Fibroblast of upper back skin (primary cell): ENCODE data around the gene GUCY2F.

Source experiments
- DNase-seq: peaks from one replicate; pipeline ENCODE4 v3.0.0-alpha.2; 2013

The GUCY2F gene

GRCh38 chrX:109481986-109482385 lies at the start of gene GUCY2F:
Gene GUCY2F (minus strand): TSS chrX:109482086. CDS start chrX:109475936, 6,150 bp downstream.
- DNase-seq = no peak

GRCh38 chrX:109519001-109519400 lies 37.1 kb upstream of the GUCY2F start:
- DNase-seq = no peak

GRCh38 chrX:109511113-109511512 lies 29.2 kb upstream of the GUCY2F start:
- no peak for DNase-seq

GRCh38 chrX:109508915-109509314 lies 27.0 kb upstream of the GUCY2F start:
- no peak for DNase-seq

GRCh38 chrX:109501176-109501575 lies 19.3 kb upstream of the GUCY2F start:
- no peak for DNase-seq

GRCh38 chrX:109498434-109498833 lies 16.5 kb upstream of the GUCY2F start:
- no peak for DNase-seq

- no peak for DNase-seq
Measured at GRCh38 chrX:109489174-109489573, 7.3 kb upstream of the GUCY2F start.

- no peak for DNase-seq
Measured at GRCh38 chrX:109487640-109488039, 5.8 kb upstream of the GUCY2F start.

GRCh38 chrX:109485470-109486340 lies 3.8 kb upstream of the GUCY2F start:
- DNase-seq = peak; percentile 62

- no peak for DNase-seq
Measured at GRCh38 chrX:109484886-109485285, 3.0 kb upstream of the GUCY2F start.

- peak; percentile 61 for DNase-seq
Measured at GRCh38 chrX:109475174-109475891, 6.6 kb downstream of the GUCY2F start.

GRCh38 chrX:109472939-109473735 lies 8.7 kb downstream of the GUCY2F start:
- peak; percentile 54 for DNase-seq

- peak; percentile 88 for DNase-seq
Measured at GRCh38 chrX:109464231-109464630, 17.7 kb downstream of the GUCY2F start.

- DNase-seq = peak; percentile 62
Measured at GRCh38 chrX:109463784-109464183, 18.1 kb downstream of the GUCY2F start.

GRCh38 chrX:109448282-109448938 lies 33.5 kb downstream of the GUCY2F start:
- DNase-seq = no peak

GRCh38 chrX:109441266-109441665 lies 40.6 kb downstream of the GUCY2F start:
- DNase-seq = no peak

- no peak for DNase-seq
Measured at GRCh38 chrX:109440475-109440874, 41.4 kb downstream of the GUCY2F start.

GRCh38 chrX:109409181-109409580 lies 72.7 kb downstream of the GUCY2F start:
- DNase-seq = no peak

GRCh38 chrX:109403922-109404321 lies 78.0 kb downstream of the GUCY2F start:
- DNase-seq = no peak

- no peak for DNase-seq
Measured at GRCh38 chrX:109399831-109400230, 82.1 kb downstream of the GUCY2F start.

GRCh38 chrX:109398833-109399232 lies 83.1 kb downstream of the GUCY2F start:
- DNase-seq = no peak

GRCh38 chrX:109398061-109398460 lies 83.8 kb downstream of the GUCY2F start:
- no peak for DNase-seq

- DNase-seq = no peak
Measured at GRCh38 chrX:109393859-109394258, 88.0 kb downstream of the GUCY2F start.
